D721Med (cell line): ENCODE measurements around the gene GPNMB.
"Not testable (repeated sequence)": the region's sequence is repeated elsewhere in the genome, so short reads cannot be mapped to it uniquely, and the experiment has no call there.

Experiments
- DNase-seq: peaks from one replicate; pipeline ENCODE4 v3.0.0; 2011; ENCODE audit warnings: low spot score; ENCODE audit not compliant: insufficient read length
- FAIRE-seq: peaks from 2 replicates; lab custom pipeline; 2011; peaks lifted over from hg19 to GRCh38; lab: Jason Lieb, UNC
- CTCF ChIP-seq: IDR thresholded peaks from 2 replicates; pipeline ENCODE4 v1.5.1; 2012; ENCODE audit warnings: mild to moderate bottlenecking, control low read depth; ENCODE audit not compliant: insufficient read depth; ENCODE audit errors: missing control alignments

GPNMB gene

GRCh38 chr7:23298141-23298881, 51.7 kb downstream of the GPNMB start:
- TF ChIP-seq CTCF, result no peak
- FAIRE-seq (no peak), DNase-seq (no peak)

- no peak for FAIRE-seq
- DNase-seq, result peak; percentile 65
- no peak for TF ChIP-seq CTCF
These were observed 52.6 kb downstream of the GPNMB start, which contains the start of gene MALSU1 for GRCh38 chr7:23298885-23299769. MALSU1 (plus strand) TSS chr7:23299339; CDS start chr7:23299353, 14 bp downstream.

DNA sequence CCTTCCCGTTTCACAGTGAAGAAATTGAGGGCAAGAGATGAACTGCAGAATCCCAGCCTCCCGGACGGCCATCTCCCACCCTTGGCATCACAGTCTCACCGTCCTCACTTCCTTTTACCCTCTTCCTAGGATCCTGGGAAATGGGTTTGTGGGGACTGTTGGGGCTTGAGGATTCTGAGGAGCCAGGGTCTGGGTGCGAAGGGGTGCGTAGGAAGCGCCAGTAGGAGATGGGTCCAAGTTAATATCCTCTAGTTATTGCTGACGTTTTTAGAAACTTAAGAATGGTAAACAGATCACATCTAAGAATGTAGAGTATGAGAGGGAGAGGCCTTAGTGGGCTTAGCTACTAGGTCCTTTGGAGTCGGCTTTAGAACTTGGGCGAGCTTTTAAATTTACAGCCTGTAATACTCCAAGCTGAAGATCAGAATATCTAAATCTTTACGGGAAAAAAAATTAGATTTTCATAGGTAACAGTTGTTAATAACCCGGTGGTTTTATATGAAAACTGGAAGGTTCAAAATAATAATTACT, 53.3 kb downstream of the GPNMB start:
- no peak for FAIRE-seq
- TF ChIP-seq CTCF, result no peak
- DNase-seq, result no peak

DNA sequence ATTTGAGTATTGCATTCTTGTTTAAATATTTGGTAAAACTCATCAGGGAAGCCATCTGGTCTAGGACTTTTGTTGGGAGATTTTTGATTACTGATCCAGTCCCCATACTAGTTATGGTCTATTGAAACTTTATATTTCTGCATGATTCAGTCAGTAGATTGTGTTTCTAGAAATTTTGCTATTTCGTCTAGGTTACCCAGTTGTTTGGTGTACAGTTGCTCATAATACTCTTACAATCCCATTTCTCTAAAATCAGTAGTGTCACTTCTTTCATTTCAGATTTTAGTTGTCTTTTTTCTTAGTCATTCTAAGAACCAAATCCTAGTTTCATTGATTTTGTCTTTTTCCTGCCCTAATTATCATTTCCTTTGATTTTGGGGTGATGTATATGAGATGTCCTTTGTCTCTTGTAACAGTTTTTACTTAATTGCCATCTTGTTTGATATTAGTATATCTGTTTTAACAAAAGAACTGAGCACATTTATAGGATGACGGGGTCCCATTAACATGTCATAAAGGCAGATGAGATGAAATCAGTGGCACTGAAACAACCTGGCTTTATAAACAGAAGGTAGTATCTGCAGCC, 60.5 kb downstream of the GPNMB start:
- FAIRE-seq, result no peak
- TF ChIP-seq CTCF, result no peak
- no peak for DNase-seq

GRCh38 chr7:23308754-23309153, 62.2 kb downstream of the GPNMB start:
- DNase-seq (no peak), FAIRE-seq (no peak)
- TF ChIP-seq CTCF, result no peak

DNA sequence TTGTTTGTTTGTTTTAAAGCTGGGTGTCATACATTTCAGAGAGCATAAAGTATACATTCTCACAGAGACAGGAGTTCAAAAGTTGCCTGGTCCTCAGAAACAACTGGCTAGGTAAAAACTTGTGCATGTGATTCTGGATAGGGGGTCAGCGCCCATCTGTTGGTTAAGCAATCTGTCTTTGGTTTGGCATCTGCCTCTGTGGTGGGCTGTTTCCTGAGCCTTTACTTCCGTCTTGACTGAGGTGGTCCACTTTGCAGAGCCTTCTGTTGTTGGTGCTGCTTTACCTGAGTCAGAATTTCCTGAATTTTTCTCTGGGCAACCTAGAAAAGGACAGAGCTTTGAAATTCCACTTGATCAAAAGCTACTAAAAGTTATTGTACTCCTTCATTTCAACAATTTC, 65.6 kb downstream of the GPNMB start:
- not testable (repeated sequence) for DNase-seq, FAIRE-seq

DNA sequence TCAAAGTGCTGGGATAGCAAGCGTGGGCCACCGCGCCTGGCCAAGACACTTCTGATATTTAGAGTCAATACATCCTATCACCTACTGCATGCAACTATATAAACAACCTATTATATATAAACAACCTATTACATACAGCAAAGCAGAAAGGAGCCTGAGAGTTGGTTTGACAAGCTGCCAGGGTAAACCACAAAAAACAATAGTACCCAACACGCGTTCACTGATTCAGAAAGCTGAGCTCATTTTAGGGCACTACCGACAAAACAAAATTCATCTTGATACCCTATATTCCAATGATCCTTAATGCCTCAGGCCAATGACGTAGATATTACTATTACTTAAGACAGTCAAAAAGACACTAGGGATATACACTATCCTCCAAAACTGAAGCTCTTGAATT, 68.8 kb downstream of the GPNMB start:
- no peak for FAIRE-seq
- DNase-seq, result no peak

More for the DNA sequence above, 68.8 kb downstream of the GPNMB start:
- TF ChIP-seq CTCF, result no peak
